ENCODE results near the gene TMEM120A.
"Not testable (repeated sequence)": the region's sequence is repeated elsewhere in the genome, so short reads cannot be mapped to it uniquely, and the experiment has no call there.

The TMEM120A gene
- total RNA-seq: 15.5 to 18.0 reads per million in 2 donors

- peak; percentile 92 for DNase-seq
Measured at GRCh38 chr7:75994388-75995051, at the start of gene TMEM120A. TSS of gene TMEM120A (minus strand) at chr7:75994595. CDS start at chr7:75994570, 25 bp downstream.

GRCh38 chr7:76040126-76040525, 45.7 kb upstream of the TMEM120A start:
- no peak for DNase-seq

DNA sequence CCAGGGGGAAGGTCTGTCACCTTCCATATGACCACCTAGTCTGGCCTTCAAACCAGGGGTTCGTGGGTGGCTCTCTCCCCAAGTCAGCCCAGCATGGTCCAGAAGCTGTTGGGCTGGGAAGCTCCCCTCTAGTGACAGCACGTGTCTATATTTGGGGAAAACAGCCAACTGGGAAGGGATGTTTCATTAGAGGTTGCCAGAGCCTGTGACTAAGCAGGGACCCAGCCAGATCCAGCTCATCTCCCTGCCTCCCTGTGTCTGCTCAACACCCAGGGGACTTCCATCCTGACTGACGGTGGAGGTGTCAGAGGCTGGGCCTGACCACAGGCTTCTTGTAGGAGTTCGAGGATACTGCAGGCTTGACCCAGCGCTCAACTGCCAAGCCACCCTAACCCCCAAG, 42.9 kb upstream of the TMEM120A start:
- no peak for DNase-seq

DNA sequence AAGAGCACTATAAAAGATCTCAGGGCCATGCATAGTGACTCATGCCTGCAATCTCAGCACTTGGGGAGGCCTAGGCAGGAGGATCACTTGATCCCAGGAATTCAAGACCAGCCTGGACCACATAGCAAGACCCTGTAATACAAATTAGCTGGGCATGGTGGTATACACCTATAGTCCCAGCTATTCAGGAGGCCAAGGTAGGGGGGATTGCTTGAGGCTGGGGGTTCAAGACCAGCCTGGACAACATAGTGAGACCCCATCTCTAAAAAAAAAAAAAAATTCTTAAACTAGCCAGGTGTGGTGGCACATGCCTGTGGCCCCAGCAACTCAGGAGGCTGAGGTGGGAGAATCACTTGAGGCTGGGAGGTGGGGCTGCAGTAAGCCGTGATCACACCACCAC, 37.6 kb upstream of the TMEM120A start:
- no peak for DNase-seq

- DNase-seq: not testable (repeated sequence)
Measured at GRCh38 chr7:76029682-76030081, 35.3 kb upstream of the TMEM120A start.

- no peak for DNase-seq
Measured at GRCh38 chr7:76023002-76023401, 28.6 kb upstream of the TMEM120A start.

GRCh38 chr7:76022026-76022780, 27.8 kb upstream of the TMEM120A start:
- DNase-seq: no peak

- no peak for DNase-seq
Measured at GRCh38 chr7:76020031-76020714, 25.8 kb upstream of the TMEM120A start.

DNA sequence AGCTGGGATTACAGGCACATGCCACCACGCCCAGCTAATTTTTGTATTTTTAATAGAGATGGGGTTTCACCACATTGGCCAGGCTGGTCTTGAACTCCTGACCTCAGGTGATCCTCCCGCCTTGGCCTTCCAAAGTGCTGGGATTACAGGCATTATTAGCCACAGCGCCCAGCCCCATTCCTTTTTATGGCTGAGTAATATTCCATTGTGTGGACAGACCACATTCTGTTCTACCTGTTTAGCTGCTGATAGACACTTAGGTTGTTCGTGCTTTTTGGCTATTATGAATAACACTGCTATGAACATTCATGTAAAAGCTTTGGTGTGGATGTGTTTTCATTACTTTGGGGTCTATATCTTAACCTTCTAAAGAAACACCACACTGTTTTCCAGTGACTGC, 24.1 kb upstream of the TMEM120A start:
- DNase-seq: not testable (repeated sequence)

GRCh38 chr7:76016191-76016947, 22.0 kb upstream of the TMEM120A start:
- no peak for DNase-seq

GRCh38 chr7:76011442-76011861, 17.1 kb upstream of the TMEM120A start:
- no peak for DNase-seq

DNA sequence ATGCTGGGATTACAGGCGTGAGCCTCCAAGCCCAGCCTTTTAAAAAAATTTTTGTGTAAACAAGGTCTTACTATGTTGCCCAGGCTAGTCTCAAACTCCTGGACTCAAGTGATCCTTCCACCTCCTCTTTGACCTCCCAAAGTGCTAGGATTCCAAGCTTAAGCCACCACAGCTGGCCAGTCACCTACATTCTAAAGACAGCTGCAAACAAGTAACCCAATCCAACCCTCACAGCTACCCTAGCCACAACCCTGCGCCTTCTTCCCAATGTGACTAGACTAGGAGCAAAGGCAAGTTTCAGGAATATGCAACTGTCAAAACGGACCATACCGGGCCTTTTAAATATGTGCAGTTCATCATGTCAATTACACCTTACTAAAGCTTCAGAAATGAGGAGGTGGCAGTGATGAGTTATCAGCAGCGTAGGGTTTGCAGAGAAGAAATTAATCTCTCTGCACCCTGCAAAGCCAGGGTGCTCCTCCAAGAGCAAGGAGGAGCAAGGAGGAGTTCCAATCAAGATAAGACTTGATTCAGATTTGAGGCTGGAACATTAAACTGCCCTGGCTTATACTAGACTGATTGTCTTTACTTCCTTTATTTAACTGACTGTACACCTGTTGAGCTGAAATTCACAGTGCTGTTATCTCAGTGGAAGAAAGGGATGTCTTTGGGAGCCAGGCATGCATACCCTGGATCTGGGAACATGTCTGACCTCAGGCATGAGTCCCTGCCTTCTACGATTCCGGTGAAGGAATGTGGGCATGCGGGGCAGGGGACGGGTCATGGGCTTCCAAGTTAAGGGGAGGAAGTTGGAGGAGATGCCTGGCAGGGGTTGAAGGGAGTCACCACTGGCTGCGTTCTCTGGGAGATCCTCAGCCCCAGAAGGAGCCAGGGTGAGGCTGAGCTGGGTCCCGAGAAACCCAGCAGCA, 15.5 kb upstream of the TMEM120A start:
- no peak for DNase-seq

- DNase-seq: no peak
Measured at GRCh38 chr7:76008156-76008687, 13.8 kb upstream of the TMEM120A start.

DNA sequence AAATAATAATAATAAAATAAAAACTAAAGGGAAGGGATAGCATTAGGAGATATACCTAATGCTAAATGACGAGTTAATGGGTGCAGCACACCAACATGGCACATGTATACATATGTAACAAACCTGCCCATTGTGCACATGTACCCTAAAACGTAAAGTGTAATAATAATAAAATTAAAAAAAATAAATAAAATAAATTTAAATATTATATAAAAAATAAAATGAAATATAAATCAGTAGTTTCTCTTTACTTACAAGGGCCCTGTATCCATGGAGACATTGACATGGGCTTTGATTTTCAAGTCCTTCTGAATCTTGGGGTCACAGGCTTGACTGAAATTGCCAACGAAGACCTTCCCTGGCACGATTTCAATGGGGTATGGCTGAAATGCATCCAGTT, 10.6 kb upstream of the TMEM120A start:
- DNase-seq: not testable (repeated sequence)

GRCh38 chr7:76003351-76003750, 9.0 kb upstream of the TMEM120A start:
- DNase-seq: no peak

- DNase-seq: no peak
Measured at GRCh38 chr7:76002822-76003221, 8.4 kb upstream of the TMEM120A start.

DNA sequence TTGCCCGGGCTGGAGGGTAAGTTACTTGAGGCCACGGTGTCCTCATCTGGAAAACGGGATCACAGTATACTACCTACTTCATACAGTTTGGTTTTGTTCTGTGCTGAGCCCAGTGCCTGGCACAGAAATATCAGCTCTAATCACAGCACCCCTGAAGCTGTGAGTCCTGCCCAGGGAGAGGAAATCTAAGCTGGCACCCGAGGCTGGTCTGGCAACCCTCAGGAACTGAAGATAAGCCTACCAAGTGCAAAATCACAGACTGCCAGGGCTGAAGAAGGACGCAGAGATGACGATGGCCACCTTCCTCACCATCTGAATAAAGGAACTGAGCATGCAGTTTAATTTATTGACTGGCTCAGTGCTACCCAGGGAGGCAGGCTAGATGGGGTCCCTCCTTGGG, 7.7 kb upstream of the TMEM120A start:
- DNase-seq: no peak

- no peak for DNase-seq
Measured at GRCh38 chr7:76000566-76000965, 6.2 kb upstream of the TMEM120A start.

DNA sequence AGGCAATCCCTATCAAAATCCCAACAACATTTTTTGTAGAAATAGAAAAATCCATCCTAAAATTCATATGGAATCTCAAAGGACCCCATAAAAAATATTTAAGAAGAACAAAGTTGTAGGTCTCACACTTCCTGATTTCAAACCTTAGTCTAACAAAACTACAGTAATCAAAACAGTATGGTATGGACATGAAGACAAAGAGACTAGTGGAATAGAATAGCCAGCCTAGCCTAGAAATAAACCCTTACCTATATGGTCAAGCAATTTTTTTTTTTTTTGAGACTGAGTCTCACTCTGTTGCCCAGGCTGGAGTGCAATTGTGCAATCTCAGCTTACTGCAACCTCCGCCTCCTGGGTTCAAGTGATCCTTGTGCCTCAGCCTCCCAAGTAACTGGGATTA, 3.6 kb upstream of the TMEM120A start:
- no peak for DNase-seq

DNA sequence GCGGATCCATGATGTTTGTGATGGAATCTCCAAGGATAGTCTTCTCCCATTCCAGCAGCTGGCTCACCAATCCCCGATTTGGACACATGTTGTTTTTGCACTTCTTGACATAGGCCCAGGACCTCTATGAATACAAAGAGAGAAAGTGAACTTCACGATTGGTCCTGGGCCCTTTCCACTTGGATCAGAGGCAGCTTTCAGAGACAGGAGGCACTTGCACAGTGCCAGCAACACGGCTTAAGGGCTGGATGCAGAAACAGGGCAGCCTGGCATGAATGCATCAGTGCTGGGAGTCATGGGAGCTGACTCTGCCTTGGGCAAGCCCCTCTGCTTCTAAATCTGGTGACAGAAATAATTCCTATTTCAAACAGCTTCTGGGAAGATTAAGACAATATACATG, 2.1 kb upstream of the TMEM120A start:
- no peak for DNase-seq

- no peak for DNase-seq
Measured at GRCh38 chr7:75995996-75996395, 1.6 kb upstream of the TMEM120A start.

DNA sequence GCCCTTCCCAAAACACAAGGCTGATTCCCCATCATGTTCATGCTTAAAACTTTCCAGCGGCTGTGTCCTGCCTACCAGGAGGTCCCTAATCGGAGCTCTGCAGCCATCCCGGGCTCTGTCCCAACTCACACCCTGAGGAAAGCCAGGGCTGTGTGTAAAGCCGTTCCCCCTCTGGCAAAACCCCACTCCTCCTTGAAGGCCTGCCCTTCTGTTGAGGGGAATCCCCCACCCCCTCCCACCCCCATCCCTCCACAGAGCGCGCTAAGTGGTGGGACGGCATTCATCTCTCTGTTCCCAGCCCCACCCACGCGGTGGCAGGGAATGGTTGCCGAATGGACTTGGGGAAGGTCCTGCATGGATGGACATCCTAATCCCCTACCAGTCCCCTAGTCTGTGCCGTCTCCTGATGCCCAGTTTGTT, 667 bp upstream of the TMEM120A start:
- DNase-seq: no peak
